Pancreas (tissue), 10 donors: ENCODE measurements around the gene NSD2. TPM values are rescaled to one million over a fixed set of nuclear protein-coding genes. Genes with fewer than 3 reads are reported as not detected.
"Not testable (repeated sequence)": the region's sequence is repeated elsewhere in the genome, so short reads cannot be mapped to it uniquely, and the experiment has no call there.

Experiments used
- ATAC-seq, 4 donors: fragments of 200-7000 bp; cut with Tn5 transposase; one replicate each; pipeline versions ENCODE4 v1.8.0 to v1.9.1; 2020; ENCODE audit warnings: mild to moderate bottlenecking in 4 of 4, moderate library complexity in 4 of 4
- DNase-seq, 6 donors: peaks; one replicate each; pipeline ENCODE4 v3.0.0-alpha.2; 2020
- FAIRE-seq: peaks from 2 replicates; lab custom pipeline; 2012; peaks lifted over from hg19 to GRCh38; lab: Jason Lieb, UNC
- H3K27ac ChIP-seq, 4 donors: fragments of 200-600 bp; sonication (generic); 1 replicate in 3 of 4; 2 replicates in 1 of 4; pipeline versions ENCODE4 v1.5.0 to v1.8.0; 2020
- H3K27me3 ChIP-seq, 4 donors: fragments of 200-600 bp; one replicate each; pipeline ENCODE4 v1.8.0; 2021
- H3K36me3 ChIP-seq, 3 donors: fragments of 200-600 bp; sonication (generic) in 1 of 3; one replicate each; pipeline versions ENCODE4 v1.5.0 to v1.8.0; 2020 to 2021
- H3K4me1 ChIP-seq, 3 donors: fragments of 200-600 bp; one replicate each; pipeline ENCODE4 v1.8.0; 2021
- H3K4me3 ChIP-seq, 4 donors: fragments of 200-600 bp; sonication (generic) in 2 of 4; one replicate each; pipeline versions ENCODE4 v1.5.0 to v1.8.0; 2020 to 2021
- H3K9me3 ChIP-seq, 4 donors: fragments of 200-600 bp; one replicate each; pipeline ENCODE4 v1.8.0; 2021
- WGBS, 2 donors: extraction: QIAGEN DNeasy Blood & Tissue Kit; methylation state at CpG; one replicate each; pipeline ENCODE4 v1.1.7; 2013; 5-methylcytosine and 5-hydroxymethylcytosine counted together
- intact Hi-C, 3 donors: fragments of 100-400 bp; cut with DNase I; formaldehyde crosslinking; loops; one replicate each; pipeline versions ENCODE4 v1.11.1 to v1.14.2; 2022
- polyA plus RNA-seq, 2 donors: library from polyadenylated mRNA; stranded (reverse); fragments of 200-250 nt; gene quantifications; one replicate each; pipeline ENCODE4 v1.2.3, GENCODE V29; 2013
- total RNA-seq, 6 donors: library from RNA; stranded (reverse); fragmentation: NEBNext Ultra II Directional in 4 of 6; extraction: Animal tissue kit (Norgen Biotek cat#: 25700) in 4 of 6; gene quantifications; one replicate each; pipeline versions ENCODE4 v1.2.1 to v1.2.4, GENCODE V29; 2021 to 2023
- TF ChIP-seq, protein P1 (sequence below), 4 donors: fragments of 200-600 bp; sonication (generic) in 3 of 4; IDR thresholded peaks; one replicate each; pipeline versions ENCODE4 v1.5.0 to v1.8.0; 2021; ENCODE audit warnings: antibody characterized with exemption in 4 of 4
- donor health status: healthy with polysubstance abuse.
- donor health status: DM: no; HTN: no; CAD: no; lungs with moderate emphysema.
- donor health status: DM: no; HTN: no; CAD: no.
- donor health status: control.
- donor health status: control.
- donor health status: Bipolar disorder and iron deficiency.
- donor health status: DM: yes; HTN: yes; CAD: no.
- donor health status: DM: no; HTN: no; CAD: no.
- donor health status: DM: no; HTN: no; CAD: no.
- donor health status: DM: yes; HTN: yes; CAD: no.

Gene NSD2
- total and polyA plus RNA-seq, 8 donors, result 11.7 to 36.6 (median 22.4) TPM

DNA sequence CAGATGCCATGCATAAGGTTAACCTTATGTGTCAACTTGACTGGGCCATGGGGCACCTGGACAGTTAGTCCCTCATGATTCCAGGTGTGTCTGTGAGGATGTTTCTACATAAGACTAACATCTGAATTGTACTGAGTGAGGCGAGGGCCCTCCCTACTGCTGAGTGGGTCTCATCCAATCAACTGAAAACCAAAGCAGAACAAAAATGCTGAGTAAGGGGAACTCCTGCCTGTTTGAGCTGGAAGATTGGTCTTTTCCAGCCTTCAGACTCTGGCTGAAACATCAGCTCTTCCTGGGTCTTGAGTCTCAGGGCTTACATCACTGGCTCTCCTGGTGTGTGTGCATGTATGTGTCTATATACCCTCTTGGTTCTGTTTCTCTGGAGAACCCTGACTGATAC is 123.7 kb downstream of the NSD2 start:
- H3K36me3 ChIP-seq, result peaks cover 0 to 2% (median 0%) of the 10 kb centered on the region in 3 donors
- TF ChIP-seq, protein P1, sequence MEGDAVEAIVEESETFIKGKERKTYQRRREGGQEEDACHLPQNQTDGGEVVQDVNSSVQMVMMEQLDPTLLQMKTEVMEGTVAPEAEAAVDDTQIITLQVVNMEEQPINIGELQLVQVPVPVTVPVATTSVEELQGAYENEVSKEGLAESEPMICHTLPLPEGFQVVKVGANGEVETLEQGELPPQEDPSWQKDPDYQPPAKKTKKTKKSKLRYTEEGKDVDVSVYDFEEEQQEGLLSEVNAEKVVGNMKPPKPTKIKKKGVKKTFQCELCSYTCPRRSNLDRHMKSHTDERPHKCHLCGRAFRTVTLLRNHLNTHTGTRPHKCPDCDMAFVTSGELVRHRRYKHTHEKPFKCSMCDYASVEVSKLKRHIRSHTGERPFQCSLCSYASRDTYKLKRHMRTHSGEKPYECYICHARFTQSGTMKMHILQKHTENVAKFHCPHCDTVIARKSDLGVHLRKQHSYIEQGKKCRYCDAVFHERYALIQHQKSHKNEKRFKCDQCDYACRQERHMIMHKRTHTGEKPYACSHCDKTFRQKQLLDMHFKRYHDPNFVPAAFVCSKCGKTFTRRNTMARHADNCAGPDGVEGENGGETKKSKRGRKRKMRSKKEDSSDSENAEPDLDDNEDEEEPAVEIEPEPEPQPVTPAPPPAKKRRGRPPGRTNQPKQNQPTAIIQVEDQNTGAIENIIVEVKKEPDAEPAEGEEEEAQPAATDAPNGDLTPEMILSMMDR (IDR thresholded peaks at IDR 0.05), result no peak
- DNase-seq (no peak), ATAC-seq (no peak), FAIRE-seq (no peak)
- no peak overlapping the region for H3K27ac ChIP-seq
- H3K27me3 ChIP-seq, result no peaks in the 10 kb centered on the region
- peaks cover 0 to 3% (median 0%) of the 10 kb centered on the region in 3 donors for H3K4me1 ChIP-seq
- no peaks in the 10 kb centered on the region for H3K9me3 ChIP-seq
- WGBS, 2 donors, result 93 to 95% methylated on average over 1 of the region's 1 CpG
- intact Hi-C loops, result no loop called here
- no peak overlapping the region for H3K4me3 ChIP-seq

DNA sequence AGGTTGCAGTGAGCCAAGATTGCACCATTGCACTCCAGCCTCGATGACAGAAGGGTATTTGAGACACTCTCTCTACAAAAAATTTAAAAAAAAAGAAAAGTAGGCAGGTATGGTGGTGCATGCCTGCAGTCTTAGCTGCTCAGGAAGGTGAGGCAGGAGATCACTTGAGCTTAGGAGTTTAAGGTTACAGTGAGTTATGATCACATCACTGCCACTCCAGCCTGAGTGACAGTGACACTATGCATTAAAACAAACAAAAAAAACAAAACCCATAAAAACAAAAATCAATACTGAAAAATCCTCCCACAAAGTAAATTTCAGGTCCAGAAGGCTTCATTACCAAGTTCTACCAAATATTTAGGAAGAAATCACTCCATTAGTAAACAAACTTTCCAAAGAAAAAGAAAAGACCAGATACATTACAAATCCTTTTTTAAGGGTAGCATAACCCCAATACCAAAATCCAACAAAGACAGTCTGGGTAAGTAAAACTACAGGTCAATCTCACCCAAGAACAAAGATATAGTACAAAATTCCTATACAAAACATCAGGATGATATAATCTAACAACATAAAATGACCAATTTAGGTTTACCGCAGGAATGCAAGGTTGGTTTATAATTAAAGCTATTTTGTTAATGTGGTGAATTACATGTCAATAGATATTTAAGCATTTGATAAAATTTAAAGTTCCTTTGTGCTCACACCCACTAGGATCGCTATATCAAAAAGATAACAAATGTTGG is 125.8 kb downstream of the NSD2 start:
- TF ChIP-seq, protein P1 (IDR thresholded peaks at IDR 0.05), result no peak
- FAIRE-seq (no peak), ATAC-seq (no peak), DNase-seq (no peak)
- H3K4me3 ChIP-seq, result no peak overlapping the region
- H3K27me3 ChIP-seq, result no peaks in the 10 kb centered on the region
- no peaks in the 10 kb centered on the region for H3K9me3 ChIP-seq
- H3K27ac ChIP-seq, result no peak overlapping the region
- peaks cover 0 to 3% (median 0%) of the 10 kb centered on the region in 3 donors for H3K4me1 ChIP-seq
- 92 to 93% methylated on average over 3 of the region's 3 CpGs for WGBS, 2 donors
- no peaks in the 10 kb centered on the region for H3K36me3 ChIP-seq
- intact Hi-C loops, result no loop called here

DNA sequence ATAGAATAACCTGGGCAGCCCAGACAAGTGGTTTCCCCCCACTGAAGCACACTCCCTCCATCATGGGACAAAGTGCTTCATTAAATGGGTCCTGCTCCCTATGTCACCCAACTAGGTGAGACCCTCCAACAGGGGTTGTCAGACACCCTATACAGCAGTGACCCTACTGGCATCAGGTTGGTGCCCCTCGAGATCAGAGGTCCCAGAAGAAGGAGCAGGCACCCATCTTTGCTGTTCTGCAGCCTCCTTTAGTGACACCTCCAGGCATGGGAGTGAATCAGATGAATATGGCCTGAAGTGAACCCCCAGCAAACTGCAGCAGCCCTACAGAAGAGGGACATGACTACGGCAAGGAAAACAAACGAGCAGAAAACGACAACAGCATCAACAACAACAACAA is 126.5 kb downstream of the NSD2 start:
- intact Hi-C loops, result no loop called here
- 94% methylated on average over 4 of the region's 4 CpGs for WGBS, 2 donors

DNA sequence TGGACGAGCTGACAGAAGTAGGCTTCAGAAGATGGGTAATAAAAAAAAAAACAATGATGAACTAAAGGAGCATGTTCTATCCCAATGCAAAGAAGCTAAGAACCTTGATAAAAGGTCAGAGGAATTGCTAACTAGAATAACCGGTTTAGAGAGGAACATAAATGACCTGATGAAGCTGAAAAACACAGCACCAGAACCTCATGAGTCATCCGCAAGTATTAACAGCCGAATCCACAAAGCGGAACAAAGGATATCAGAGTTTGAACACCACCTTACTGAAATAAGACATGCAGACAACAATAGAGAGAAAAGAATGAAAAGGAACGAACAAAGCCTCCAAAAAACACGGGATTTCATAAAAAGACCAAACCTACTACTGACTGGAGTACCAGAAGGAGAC is 127.1 kb downstream of the NSD2 start:
- intact Hi-C loops, result no loop called here
- 56 to 58% methylated on average over 7 of the region's 7 CpGs for WGBS, 2 donors
- Histone ChIP-seq H3K4me3 (no peak overlapping the region), H3K27me3 (no peaks in the 10 kb centered on the region), H3K9me3 (no peaks in the 10 kb centered on the region), H3K36me3 (no peaks in the 10 kb centered on the region), H3K27ac (peak overlapping the region in 2 of 4 donors; percentile 37 to 47), H3K4me1 (peaks cover 0 to 3% (median 0%) of the 10 kb centered on the region in 3 donors)
- DNase-seq (no peak), FAIRE-seq (no peak), ATAC-seq (peak; percentile 45 to 70 (median 57))
- TF ChIP-seq, protein P1 (IDR thresholded peaks at IDR 0.05), result no peak

More for the DNA sequence above, 126.5 kb downstream of the NSD2 start:
- Histone ChIP-seq H3K4me1 (peaks cover 0 to 3% (median 0%) of the 10 kb centered on the region in 3 donors), H3K9me3 (no peaks in the 10 kb centered on the region), H3K27me3 (no peaks in the 10 kb centered on the region), H3K4me3 (no peak overlapping the region), H3K27ac (no peak overlapping the region), H3K36me3 (no peaks in the 10 kb centered on the region)
- FAIRE-seq, result no peak
- TF ChIP-seq, protein P1 (IDR thresholded peaks at IDR 0.05), result no peak
- DNase-seq, result no peak
- no peak for ATAC-seq

DNA sequence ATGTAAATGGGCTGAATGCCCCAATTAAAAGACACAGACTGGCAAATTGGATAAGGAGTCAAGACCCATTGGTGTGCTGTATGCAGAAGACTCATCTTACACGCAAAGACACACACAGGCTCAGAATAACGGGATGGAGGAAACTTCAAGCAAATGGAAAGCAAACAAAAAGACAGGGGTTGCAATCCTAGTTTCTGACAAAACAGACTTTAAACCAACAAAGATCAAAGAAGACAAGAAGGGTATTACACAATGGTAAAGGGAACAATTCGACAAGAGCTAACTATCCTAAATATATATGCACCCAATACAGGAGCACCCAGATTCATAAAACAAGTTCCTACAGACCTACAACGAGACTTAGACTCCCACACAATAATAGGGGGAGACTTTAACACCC is 128.1 kb downstream of the NSD2 start:
- DNase-seq, H3K36me3 ChIP-seq, H3K9me3 ChIP-seq, H3K27ac ChIP-seq, H3K4me1 ChIP-seq, FAIRE-seq, H3K27me3 ChIP-seq, intact Hi-C loops, H3K4me3 ChIP-seq, ATAC-seq: not testable (repeated sequence)
- WGBS, 2 donors, result 89 to 91% methylated on average over 4 of the region's 4 CpGs

DNA sequence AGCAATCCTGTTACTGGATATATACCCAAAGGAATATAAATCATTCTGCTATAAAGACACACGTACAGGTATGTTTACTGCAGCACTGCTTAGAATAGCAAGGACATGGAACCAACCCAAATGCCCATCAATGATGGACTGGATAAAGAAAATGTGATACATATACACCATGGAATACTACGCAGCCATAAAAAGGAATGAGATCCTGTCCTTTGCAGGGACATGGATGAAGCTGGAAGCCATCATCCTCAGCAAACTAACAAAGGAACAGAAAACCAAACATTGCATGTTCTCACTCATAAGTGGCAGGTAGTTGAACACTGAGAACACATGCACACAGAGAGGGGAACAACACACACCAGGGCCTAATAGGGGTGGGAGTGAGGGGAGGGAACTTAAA is 132.2 kb downstream of the NSD2 start:
- peaks cover 0 to 10% (median 6%) of the 10 kb centered on the region in 3 donors for H3K4me1 ChIP-seq
- FAIRE-seq, H3K9me3 ChIP-seq, H3K27me3 ChIP-seq, intact Hi-C loops, H3K4me3 ChIP-seq, H3K36me3 ChIP-seq, DNase-seq, H3K27ac ChIP-seq, ATAC-seq: not testable (repeated sequence)
- 95% methylated on average over 2 of the region's 2 CpGs for WGBS, 2 donors
